ENCODE measurements around the gene PLXNA1.

PLXNA1 gene

DNA sequence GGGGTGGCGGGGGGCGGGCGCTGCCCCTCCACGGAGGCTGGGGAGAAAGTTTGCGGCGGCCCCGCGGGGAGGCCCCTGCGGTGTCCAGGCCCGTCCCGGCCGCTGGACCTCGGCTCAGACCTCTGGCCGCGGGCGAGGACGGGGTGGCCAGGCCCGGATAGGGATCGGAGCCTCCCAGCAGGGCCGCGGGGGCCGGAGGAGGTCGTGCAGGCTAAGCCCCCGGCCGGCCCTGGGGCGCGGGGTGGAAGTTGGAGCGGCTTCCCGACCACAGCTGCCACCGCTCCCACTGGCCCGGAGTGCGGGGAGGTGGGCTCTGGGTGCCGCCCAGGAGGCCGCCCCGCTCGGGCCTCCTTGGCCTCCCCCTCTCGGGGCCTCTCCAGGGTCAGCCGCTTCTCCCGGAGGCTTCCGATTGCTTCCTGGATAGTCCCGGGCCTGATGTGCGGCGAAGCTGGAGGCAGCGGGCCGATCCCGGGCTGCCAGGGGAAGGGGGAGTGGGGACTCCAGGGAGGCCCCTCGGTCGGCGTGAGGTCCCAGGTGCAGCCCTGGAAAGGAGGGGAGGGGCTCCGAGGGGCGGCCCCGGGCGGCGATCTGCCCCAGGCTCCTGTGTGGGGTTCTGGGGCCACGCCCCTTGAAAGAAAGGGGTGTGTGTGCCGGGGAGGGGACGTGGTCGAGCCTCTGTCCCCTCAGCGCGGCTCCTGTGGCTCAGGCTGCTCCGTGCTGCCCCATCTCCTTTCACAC is 907 bp downstream of the PLXNA1 start:
- no peak for DNase-seq (ENCODE audit: extremely low read depth, low read depth)

DNA sequence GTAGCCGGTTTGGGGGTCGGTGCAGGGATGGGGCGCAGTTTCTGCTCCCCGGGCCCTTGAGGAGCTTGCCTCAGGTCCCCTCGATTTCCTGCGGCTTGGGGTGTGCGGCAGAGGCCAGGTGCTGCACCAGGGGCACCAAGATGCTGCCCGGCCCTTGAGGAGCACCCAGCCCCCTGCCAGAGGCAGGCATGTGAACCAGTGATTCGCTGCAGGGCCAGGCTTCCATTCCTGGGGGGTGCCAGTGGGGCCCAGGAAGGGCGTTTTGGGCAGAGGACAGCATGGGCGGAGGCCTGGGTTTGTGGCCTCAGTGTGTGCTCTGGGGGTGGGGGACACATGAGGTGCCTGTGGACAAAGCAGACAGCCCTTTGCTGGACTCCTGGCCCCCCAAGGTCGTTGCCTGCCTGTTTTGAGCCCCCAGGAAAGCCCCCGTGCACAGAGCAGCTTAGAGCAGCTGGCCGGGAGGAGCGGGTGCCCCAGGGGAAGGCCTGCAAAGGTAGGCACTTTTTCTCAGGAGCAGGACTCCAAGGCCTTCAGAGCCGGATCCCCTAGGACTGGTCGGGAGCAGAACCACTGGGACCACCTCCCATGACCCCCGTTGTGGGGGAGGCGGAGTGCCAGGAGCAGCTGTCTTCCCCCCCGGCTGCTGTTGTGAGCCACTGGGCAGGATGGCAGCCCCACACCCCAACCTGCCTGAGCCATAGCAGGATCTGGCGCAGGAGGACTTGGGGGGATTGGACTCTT is 1.6 kb downstream of the PLXNA1 start:
- TF ChIP-seq, protein P1, sequence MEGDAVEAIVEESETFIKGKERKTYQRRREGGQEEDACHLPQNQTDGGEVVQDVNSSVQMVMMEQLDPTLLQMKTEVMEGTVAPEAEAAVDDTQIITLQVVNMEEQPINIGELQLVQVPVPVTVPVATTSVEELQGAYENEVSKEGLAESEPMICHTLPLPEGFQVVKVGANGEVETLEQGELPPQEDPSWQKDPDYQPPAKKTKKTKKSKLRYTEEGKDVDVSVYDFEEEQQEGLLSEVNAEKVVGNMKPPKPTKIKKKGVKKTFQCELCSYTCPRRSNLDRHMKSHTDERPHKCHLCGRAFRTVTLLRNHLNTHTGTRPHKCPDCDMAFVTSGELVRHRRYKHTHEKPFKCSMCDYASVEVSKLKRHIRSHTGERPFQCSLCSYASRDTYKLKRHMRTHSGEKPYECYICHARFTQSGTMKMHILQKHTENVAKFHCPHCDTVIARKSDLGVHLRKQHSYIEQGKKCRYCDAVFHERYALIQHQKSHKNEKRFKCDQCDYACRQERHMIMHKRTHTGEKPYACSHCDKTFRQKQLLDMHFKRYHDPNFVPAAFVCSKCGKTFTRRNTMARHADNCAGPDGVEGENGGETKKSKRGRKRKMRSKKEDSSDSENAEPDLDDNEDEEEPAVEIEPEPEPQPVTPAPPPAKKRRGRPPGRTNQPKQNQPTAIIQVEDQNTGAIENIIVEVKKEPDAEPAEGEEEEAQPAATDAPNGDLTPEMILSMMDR (IDR thresholded peaks at IDR 0.05; ENCODE audit: low read depth, low read length) = no peak

More for the DNA sequence above, 907 bp downstream of the PLXNA1 start:
- TF ChIP-seq, protein P1 (IDR thresholded peaks at IDR 0.05; ENCODE audit: low read depth, low read length) = no peak

DNA sequence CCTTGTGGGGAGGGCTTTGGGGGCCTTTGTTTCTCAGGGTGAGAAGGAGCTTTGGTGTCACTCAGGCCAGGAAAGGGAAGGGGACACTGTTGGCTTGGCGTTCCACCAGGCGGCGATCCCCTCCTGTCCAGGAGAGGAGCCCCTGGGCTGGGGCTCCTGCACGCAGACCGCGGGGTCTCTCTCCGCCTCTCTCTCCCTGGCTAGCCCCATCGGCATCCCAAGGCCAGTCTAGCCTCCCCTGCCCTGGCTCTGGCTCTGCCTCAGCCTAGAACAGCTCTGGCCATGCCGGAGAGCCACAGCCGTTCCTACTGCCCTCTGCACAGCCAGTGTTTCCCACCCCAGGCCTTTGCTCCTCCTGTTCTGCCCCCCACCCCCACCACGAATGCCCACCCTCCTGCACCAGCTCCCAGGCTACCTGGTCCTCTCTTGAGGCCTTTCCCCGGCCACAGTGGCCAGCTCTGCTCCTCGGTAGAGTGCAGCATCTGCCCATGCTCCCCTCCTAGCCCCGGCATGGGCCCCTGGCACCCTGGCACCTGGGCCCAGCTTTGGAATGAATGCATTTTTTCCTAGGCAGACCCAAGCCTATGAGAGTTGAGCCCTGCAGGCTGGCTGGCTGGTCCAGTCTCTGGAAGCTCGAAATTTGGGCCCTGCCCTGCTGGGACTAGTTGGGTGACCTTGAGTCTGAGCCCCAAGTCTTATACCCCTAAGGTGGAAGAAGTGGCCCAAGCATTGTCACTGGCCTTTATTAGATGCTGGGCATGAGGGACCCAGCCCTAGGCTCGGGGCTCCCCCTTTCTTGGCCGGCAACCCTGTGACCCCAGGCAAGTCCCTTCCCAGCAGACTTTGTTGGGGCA is 2.4 kb downstream of the PLXNA1 start:
- TF ChIP-seq, protein P1 (IDR thresholded peaks at IDR 0.05; ENCODE audit: low read depth, low read length) = no peak; the same call in 1 of the 2 replicates
- DNase-seq (ENCODE audit: extremely low read depth, low read depth) = no peak

More for the DNA sequence above, 1.6 kb downstream of the PLXNA1 start:
- DNase-seq (ENCODE audit: extremely low read depth, low read depth) = no peak

DNA sequence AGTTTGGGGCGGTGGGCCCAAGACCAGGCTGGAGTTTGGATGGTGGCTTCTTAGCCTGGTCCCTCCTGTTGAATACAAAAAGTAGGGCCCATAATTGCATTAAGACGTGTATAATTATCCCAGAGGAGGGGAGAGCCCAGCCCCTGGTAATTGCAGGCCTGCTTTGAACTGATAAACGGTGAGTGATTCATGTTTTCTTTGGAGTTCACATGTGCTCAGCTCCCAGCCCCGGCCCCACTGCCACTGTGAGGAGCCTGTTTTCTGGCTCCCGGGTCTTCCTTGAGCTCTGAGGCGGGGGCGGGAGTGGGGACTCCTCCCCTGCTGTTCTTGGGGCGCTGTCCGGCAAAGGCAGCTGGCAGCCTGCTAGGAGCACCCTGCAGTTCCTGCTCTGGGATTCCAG is 3.1 kb downstream of the PLXNA1 start:
- DNase-seq (ENCODE audit: extremely low read depth, low read depth) = no peak
- TF ChIP-seq, protein P1 (IDR thresholded peaks at IDR 0.05; ENCODE audit: low read depth, low read length) = no peak

DNA sequence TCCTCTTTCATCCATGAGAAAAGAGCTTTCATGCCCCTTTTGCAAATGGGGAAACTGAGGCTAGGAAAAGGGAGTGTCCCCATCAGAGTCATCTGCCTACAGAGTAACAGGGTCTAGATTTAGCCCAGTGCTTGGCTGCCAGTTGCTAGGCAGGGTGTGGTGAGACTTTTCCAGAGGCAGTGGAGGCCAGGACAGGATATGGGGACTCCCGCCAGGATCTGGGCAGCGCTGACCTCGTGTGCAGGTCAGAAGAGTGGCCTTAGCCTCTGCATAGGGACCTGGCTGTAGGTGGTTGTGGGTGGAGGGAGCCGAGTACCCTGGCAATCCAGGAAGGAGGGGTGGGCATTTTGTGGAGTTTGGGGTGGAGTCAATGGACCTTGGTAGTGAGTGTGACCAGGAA is 4.2 kb downstream of the PLXNA1 start:
- TF ChIP-seq, protein P1 (IDR thresholded peaks at IDR 0.05; ENCODE audit: low read depth, low read length) = no peak
- DNase-seq (ENCODE audit: extremely low read depth, low read depth) = no peak

DNA sequence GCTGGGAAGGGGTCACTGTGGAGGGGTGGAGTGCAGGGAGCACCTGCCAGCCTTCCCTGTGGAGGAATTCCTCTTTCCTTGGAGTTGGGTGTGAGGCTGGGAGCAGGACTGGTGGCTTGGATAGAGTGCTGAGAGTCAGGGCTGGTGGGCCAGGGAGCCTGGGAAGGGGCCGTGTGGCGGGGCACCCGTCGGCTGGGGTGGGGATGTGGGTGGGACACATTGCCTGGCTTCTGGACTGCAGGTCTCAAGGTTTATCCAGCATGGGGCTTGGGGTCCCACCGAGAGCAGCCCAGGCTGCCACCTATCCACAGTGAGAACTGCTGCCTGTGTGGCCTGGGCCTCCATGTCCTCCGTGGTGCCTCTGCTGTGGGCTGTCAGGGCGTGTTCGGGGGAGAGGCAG is 4.7 kb downstream of the PLXNA1 start:
- DNase-seq (ENCODE audit: extremely low read depth, low read depth) = no peak
- TF ChIP-seq, protein P1 (IDR thresholded peaks at IDR 0.05; ENCODE audit: low read depth, low read length) = no peak
